ENCODE results near the gene SLC29A2.

The SLC29A2 gene

GRCh38 chr11:66333220-66333877 is 38.2 kb downstream of the SLC29A2 start:
- Histone ChIP-seq H3K9me3 (ENCODE audit: severe bottlenecking) (no peaks in the 10 kb centered on the region), H3K4me1 (ENCODE audit: insufficient read depth, poor library complexity, severe bottlenecking) (peaks cover 29% of the 10 kb centered on the region), H3K27ac (ENCODE audit: poor library complexity, severe bottlenecking) (no peak overlapping the region), H3K27me3 (ENCODE audit: insufficient read depth, poor library complexity, severe bottlenecking) (no peaks in the 10 kb centered on the region), H3K4me3 (ENCODE audit: severe bottlenecking) (no peak overlapping the region), H3K36me3 (ENCODE audit: low read depth) (peaks cover 43% of the 10 kb centered on the region)
- ATAC-seq (ENCODE audit: low read depth) (no peak), DNase-seq (ENCODE audit: low spot score) (peak; percentile 59)
- TF ChIP-seq CTCF (IDR thresholded peaks at IDR 0.05; ENCODE audit: poor library complexity, severe bottlenecking), result no peak

DNA sequence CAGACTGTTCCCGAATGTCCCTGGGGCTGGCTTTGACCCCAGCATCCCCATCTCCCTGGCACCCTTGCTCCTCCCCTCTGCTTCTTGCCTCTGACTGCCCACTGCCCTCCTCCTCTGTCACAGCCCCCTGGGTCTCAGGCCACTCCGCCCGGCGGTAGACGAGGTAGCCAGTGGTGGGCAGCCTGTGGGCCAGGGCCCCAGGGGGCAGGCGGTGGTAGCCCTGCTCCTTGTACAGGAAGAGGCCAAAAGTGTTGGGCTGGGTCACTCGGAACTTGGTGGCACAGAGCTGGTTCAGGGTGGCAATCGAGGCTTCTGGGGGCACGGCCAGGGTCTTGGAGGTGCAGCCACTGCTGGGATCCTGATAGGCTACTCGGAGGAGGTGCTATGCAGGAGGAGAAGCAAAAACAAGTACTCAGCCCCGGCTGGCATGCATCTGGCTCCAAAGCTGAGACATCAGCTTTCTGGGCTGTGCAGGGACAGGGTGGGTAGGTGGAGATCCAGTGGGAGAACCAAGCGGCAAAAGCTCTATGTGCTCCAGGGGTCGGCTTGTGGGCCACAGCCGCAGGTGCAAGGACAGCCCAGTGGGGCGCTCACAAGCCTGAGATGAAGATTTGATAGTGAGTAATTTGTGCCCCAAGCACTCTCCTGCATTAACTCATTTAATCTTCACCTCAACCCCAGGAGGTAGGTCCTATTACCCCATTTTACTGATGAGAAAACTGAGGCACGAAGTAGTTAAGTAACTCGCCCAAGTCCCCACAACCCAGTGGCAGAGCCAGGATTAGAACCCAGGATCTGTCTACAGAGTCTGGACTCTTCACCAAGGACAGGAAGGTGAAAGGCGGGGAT is 39.0 kb downstream of the SLC29A2 start:
- no peak for ATAC-seq (ENCODE audit: low read depth)
- H3K4me3 ChIP-seq (ENCODE audit: severe bottlenecking), result no peak overlapping the region
- no peaks in the 10 kb centered on the region for H3K9me3 ChIP-seq (ENCODE audit: severe bottlenecking)
- no peak for TF ChIP-seq CTCF (IDR thresholded peaks at IDR 0.05; ENCODE audit: poor library complexity, severe bottlenecking)
- H3K27ac ChIP-seq (ENCODE audit: poor library complexity, severe bottlenecking), result no peak overlapping the region
- peaks cover 30% of the 10 kb centered on the region for H3K4me1 ChIP-seq (ENCODE audit: insufficient read depth, poor library complexity, severe bottlenecking)
- peak; percentile 36 for DNase-seq (ENCODE audit: low spot score)
- peaks cover 42% of the 10 kb centered on the region for H3K36me3 ChIP-seq (ENCODE audit: low read depth)
- no peaks in the 10 kb centered on the region for H3K27me3 ChIP-seq (ENCODE audit: insufficient read depth, poor library complexity, severe bottlenecking)

DNA sequence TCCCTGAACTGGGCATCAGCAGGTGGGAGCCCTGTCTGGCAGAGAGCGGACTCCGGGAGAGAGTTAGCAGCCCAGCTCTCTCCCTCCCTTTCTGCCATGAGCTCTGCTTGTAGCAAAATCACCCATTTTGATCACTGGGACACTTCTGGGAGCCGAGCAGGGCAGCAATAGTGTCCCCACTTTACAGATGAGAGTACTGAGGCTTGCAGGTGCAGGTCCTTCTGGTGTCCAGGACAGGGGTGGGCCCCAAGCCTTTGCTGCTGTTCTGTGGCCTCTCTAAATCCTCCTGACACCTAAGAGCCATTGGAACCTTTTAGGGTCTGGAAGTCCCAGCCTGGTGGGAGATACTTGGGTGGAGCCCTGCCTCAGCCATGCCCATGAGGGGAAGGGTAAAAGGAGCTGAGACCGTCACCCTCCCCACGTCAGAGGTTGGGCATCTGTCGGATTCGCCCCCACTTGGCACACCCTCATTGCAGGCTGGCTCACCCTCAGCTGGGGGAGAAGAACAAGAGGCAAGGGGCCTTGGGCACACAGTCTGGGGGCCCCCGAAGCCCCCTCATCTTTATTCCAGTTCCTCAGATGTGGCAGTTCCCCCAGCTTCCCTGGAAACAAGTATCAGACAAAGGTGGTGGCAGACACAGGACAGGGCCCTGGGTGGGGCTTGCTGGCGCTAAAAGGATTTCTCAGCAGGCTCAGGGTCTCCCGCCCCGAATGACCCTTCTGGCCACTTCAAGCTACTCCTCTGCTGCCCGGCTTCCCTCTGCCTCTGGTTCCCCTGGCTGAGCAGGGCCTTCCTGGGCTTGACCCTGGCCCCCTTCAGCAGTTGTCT is 39.8 kb downstream of the SLC29A2 start:
- Histone ChIP-seq H3K9me3 (ENCODE audit: severe bottlenecking) (no peaks in the 10 kb centered on the region), H3K27ac (ENCODE audit: poor library complexity, severe bottlenecking) (no peak overlapping the region), H3K4me1 (ENCODE audit: insufficient read depth, poor library complexity, severe bottlenecking) (peaks cover 30% of the 10 kb centered on the region), H3K27me3 (ENCODE audit: insufficient read depth, poor library complexity, severe bottlenecking) (no peaks in the 10 kb centered on the region), H3K36me3 (ENCODE audit: low read depth) (peaks cover 37% of the 10 kb centered on the region), H3K4me3 (ENCODE audit: severe bottlenecking) (no peak overlapping the region)
- no peak for TF ChIP-seq CTCF (IDR thresholded peaks at IDR 0.05; ENCODE audit: poor library complexity, severe bottlenecking)
- DNase-seq (ENCODE audit: low spot score) (peak; percentile 42), ATAC-seq (ENCODE audit: low read depth) (no peak)

DNA sequence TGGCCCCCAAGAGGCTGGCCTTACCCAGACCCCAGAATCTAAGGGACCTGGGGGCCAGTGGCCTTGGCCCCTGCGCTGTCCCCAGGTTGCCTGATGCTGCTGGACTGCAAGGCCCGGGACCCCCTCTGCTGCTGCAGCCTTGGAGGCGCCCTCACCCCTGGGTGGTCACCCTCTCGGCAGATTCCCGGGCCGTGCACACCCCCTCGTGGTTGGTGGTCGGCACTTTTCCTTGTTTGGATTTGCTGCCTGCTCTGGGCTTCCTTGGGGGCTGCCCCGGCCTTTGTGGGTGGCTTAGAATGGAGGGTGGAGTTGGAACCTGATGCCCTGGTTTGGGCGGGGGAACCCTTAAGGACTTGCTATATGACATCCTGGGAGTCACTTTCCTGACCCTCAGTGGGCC is 40.6 kb downstream of the SLC29A2 start:
- Histone ChIP-seq H3K4me3 (ENCODE audit: severe bottlenecking) (no peak overlapping the region), H3K27me3 (ENCODE audit: insufficient read depth, poor library complexity, severe bottlenecking) (no peaks in the 10 kb centered on the region), H3K27ac (ENCODE audit: poor library complexity, severe bottlenecking) (no peak overlapping the region), H3K36me3 (ENCODE audit: low read depth) (peaks cover 37% of the 10 kb centered on the region), H3K9me3 (ENCODE audit: severe bottlenecking) (no peaks in the 10 kb centered on the region), H3K4me1 (ENCODE audit: insufficient read depth, poor library complexity, severe bottlenecking) (peaks cover 31% of the 10 kb centered on the region)
- DNase-seq (ENCODE audit: low spot score) (no peak), ATAC-seq (ENCODE audit: low read depth) (no peak)
- no peak for TF ChIP-seq CTCF (IDR thresholded peaks at IDR 0.05; ENCODE audit: poor library complexity, severe bottlenecking)

All from RWPE2 (cell line).